Measurements from ENCODE around the gene TUT1. TPM values are rescaled to one million over a fixed set of nuclear protein-coding genes. Genes with fewer than 3 reads are reported as not detected.
"Not testable (repeated sequence)": the region's sequence is repeated elsewhere in the genome, so short reads cannot be mapped to it uniquely, and the experiment has no call there.

The TUT1 gene
- total and polyA plus RNA-seq, 7 donors = 5.3 to 16.8 (median 6.0) TPM

DNA sequence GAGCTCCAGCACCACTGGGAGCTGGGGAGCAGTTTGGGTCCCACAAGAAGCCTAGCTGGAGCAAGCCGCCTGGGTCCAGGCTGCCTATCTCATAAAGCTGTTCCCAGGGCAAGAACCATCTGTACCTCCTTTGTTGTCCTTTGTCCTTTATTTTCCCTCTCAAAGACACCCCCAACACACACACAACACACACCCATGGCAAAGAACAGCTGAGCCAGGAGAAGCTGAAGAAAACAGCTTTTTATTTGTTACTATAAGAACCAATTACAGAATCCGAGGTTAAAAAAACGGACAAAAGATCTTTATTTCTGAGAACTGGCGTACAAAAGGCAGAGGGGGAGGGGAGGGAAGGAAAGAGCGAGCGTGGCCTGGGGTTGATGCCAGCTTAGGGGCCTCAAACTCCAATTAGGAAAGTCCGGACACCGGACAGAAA is 1.7 kb upstream of the TUT1 start:
- Histone ChIP-seq H3K36me3 (peaks cover 28 to 56% (median 48%) of the 10 kb centered on the region in 4 donors), H3K4me3 (no peak overlapping the region), H3K27ac (peak overlapping the region; percentile 91 to 97 (median 97)), H3K27me3 (no peaks in the 10 kb centered on the region), H3K9me3 (no peaks in the 10 kb centered on the region), H3K4me1 (peaks cover 0 to 33% (median 28%) of the 10 kb centered on the region in 4 donors)
- 74 to 85% methylated on average over 8 of the region's 8 CpGs for WGBS, 2 donors
- intact Hi-C loops (cut with DNase I) = no loop called here
- TF ChIP-seq EP300 (IDR thresholded peaks at IDR 0.05) (no peak), POLR2AphosphoS5 (IDR thresholded peaks at IDR 0.05) (no peak)
- TF ChIP-seq, protein P1, sequence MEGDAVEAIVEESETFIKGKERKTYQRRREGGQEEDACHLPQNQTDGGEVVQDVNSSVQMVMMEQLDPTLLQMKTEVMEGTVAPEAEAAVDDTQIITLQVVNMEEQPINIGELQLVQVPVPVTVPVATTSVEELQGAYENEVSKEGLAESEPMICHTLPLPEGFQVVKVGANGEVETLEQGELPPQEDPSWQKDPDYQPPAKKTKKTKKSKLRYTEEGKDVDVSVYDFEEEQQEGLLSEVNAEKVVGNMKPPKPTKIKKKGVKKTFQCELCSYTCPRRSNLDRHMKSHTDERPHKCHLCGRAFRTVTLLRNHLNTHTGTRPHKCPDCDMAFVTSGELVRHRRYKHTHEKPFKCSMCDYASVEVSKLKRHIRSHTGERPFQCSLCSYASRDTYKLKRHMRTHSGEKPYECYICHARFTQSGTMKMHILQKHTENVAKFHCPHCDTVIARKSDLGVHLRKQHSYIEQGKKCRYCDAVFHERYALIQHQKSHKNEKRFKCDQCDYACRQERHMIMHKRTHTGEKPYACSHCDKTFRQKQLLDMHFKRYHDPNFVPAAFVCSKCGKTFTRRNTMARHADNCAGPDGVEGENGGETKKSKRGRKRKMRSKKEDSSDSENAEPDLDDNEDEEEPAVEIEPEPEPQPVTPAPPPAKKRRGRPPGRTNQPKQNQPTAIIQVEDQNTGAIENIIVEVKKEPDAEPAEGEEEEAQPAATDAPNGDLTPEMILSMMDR (IDR thresholded peaks at IDR 0.05) = no peak
- no peak for DNase-seq

DNA sequence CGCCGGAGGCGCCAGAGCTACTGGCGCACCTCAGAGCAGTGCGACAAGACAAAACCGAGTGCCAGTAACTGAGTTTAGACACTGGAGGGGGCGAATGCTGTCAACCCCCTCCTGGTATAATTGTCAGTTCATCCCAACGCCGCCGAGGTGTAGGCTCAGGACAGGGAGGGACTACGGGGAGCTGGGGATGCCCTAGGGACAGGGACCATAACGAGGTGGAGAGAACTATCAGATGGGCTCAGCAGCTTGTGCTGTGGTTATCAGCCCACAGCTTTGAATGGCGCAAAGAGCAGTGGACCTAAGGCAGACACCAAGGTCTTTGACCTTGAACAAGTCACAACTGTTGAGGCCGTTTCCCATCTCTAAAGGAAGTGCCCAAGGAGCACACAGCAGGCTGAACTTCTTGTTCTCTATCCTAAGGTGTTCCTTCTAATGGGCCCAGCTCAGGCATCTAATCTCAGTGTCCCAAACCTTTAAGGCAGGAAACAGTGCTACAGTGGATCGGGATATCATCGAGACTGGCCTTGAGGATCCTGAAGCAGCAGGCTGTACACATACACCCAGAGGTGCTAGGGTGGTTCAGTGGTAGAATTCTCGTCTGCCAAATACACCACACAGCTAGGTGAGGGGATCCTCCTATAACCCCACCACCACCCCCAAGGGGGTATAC is 958 bp upstream of the TUT1 start:
- TF ChIP-seq, protein P1 (IDR thresholded peaks at IDR 0.05) = no peak
- TF ChIP-seq POLR2AphosphoS5 (IDR thresholded peaks at IDR 0.05) (no peak), POLR2A (IDR thresholded peaks at IDR 0.05) (no peak)
- DNase-seq = no peak
- Histone ChIP-seq H3K9me3 (no peaks in the 10 kb centered on the region), H3K4me3 (peak overlapping the region; percentile 57 to 83 (median 71)), H3K27me3 (no peaks in the 10 kb centered on the region), H3K27ac (peak overlapping the region; percentile 91 to 97 (median 97)), H3K4me1 (peaks cover 0 to 33% (median 28%) of the 10 kb centered on the region in 4 donors), H3K36me3 (peaks cover 21 to 56% (median 47%) of the 10 kb centered on the region in 4 donors)
- intact Hi-C loops (cut with DNase I) = no loop called here
- 15 to 16% methylated on average over 17 of the region's 17 CpGs for WGBS, 2 donors

DNA sequence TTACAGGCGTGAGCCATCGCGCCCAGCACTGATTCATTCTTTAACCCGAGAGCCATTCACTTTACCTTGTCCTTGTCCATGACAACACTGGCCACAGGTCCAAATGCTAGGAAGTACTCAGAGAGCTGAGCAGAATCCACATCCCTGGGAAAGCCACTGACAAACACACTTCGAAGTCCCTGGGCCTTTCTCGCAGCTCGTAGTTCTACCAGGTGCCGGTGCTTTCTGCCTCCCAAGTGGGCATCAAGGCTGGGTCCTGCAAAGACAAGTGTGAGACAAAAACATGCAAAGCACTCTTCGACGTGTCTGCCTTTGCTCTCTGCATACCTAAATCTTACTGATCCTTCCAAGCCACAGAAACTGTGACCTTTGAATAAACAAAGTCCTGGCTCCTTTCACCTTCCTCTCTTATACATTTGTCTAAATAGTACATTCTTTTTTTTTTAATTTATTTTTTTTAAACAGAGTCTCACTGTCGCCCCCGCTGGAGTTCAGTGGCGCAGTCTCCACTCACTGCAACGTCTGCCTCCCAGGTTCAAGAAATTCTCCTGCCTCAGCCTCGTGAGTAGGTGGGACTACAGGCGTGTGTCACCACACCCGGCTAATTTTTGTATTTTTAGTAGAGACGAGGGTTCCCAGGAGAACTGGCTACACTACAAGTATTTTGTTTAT is 2.2 kb downstream of the TUT1 start:
- 68% methylated on average over 18 of the region's 18 CpGs for WGBS, 2 donors
- no peak for DNase-seq
- no peaks in the 10 kb centered on the region for H3K27me3 ChIP-seq
- H3K9me3 ChIP-seq = no peaks in the 10 kb centered on the region
- TF ChIP-seq, protein P1 (IDR thresholded peaks at IDR 0.05) = no peak
- no peak for TF ChIP-seq POLR2AphosphoS5 (IDR thresholded peaks at IDR 0.05)
- TF ChIP-seq POLR2A (IDR thresholded peaks at IDR 0.05) = no peak
- TF ChIP-seq EP300 (IDR thresholded peaks at IDR 0.05) = no peak
- H3K4me3 ChIP-seq = no peak overlapping the region
- intact Hi-C loops (cut with DNase I) = no loop called here
- H3K36me3 ChIP-seq = peaks cover 0 to 55% (median 25%) of the 10 kb centered on the region in 4 donors
- H3K4me1 ChIP-seq = peaks cover 0 to 33% (median 28%) of the 10 kb centered on the region in 4 donors
- H3K27ac ChIP-seq = no peak overlapping the region

DNA sequence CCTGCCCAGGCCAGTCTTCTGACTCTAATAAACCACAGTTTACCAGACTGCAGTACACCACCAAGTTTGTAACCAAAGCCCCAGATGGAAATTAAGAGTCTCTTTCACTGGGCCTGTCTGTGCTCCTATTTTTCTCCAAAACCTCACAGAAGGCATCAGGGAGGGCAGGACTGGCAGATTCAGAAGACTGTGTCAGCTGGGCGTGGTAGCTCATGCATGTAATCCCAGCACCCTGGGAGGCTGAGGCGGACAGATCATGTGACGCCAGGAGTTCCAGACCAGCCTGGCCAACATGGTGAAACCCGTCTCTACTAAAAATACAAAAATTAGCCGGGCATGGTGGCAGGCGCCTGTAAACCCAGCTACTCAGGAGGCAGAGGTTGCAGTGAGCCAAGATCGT is 6.0 kb downstream of the TUT1 start:
- intact Hi-C loops (cut with DNase I); H3K27me3 ChIP-seq; H3K9me3 ChIP-seq; DNase-seq; H3K27ac ChIP-seq; H3K4me3 ChIP-seq: not testable (repeated sequence)
- 85 to 95% methylated on average over 7 of the region's 7 CpGs for WGBS, 2 donors
- Histone ChIP-seq H3K36me3 (peaks cover 0 to 77% (median 30%) of the 10 kb centered on the region in 4 donors), H3K4me1 (peaks cover 0 to 15% (median 5%) of the 10 kb centered on the region in 4 donors)

DNA sequence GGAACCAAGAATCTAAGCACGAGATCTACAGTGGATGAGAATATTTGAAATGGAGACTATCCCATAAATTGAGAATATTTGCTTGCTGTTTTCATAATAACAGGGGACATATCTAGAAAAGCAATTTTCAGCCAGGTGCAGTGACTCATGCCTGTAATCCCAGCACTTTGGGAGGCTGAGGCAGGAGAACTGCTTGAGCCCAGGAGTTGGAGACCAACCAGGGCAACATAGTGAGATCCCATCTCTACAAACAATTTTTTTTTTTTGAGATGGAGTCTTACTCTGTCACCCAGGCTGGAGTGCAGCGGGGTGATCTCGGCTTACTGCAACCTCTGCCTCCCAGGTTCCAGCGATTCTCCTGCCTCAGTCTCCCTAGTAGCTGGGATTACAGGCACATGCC is 9.6 kb downstream of the TUT1 start:
- DNase-seq; H3K4me1 ChIP-seq; H3K4me3 ChIP-seq; H3K27ac ChIP-seq; H3K27me3 ChIP-seq; intact Hi-C loops (cut with DNase I); H3K9me3 ChIP-seq: not testable (repeated sequence)
- 97% methylated on average over 4 of the region's 4 CpGs for WGBS, 2 donors
- H3K36me3 ChIP-seq = peaks cover 0 to 88% (median 22%) of the 10 kb centered on the region in 4 donors
